Pulmonary artery endothelial cell (primary cell): ENCODE measurements around the gene ADGRA1. TPM values are rescaled to one million over a fixed set of nuclear protein-coding genes. Genes with fewer than 3 reads are reported as not detected.
"Not testable (repeated sequence)": the region's sequence is repeated elsewhere in the genome, so short reads cannot be mapped to it uniquely, and the experiment has no call there.

Source experiments
- DNase-seq: peaks from one replicate; pipeline ENCODE4 v3.0.0-alpha.2; 2011; ENCODE audit warnings: low read depth, low spot score
- total RNA-seq: library from RNA; depleted of rRNA; stranded (reverse); fragments of >200 nt; gene quantifications from 2 replicates; pipeline ENCODE4 v1.2.3, GENCODE V29; 2014

ADGRA1 gene
- total RNA-seq, 1 donor from 2014 or later, result not detected

DNA sequence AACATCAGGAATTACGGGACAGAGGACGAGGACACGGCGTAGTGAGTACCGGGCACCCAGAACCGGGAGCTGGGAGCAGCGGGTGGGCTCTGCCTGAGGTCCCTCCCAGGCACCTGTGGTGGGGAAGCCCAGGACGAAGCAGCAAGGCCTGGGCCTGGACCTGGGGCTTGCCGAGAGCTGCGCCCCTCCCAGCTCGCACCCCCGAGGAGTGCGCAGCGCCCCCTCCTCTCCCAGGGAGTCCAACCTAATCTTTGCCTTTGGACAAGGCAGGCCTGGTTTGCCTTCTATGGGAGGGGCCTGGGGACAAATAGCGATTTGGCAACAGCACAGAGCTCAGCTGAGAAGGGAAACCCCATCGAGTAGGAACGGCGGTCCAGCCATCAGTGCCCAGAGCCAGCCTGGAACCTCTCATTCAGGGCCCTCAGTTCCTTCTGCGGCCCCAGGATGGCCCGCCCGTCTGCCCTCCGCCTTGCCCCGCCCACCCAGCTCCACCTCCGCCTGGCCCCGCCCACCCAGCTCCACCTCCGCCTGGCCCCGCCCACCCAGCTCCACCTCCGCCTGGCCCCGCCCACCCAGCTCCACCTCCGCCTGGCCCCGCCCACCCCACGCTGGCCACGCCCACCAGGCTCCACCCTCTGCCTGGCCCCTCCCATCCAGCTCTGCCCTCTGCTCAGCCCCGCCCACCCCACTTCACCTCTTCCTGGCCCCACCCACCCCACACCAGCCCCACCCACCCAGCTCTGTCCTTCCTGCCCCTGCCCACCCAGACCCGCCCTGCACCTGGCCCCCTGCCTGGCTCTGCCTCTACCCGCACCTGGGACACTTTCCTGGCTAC, 39.8 kb downstream of the ADGRA1 start:
- no peak for DNase-seq

DNA sequence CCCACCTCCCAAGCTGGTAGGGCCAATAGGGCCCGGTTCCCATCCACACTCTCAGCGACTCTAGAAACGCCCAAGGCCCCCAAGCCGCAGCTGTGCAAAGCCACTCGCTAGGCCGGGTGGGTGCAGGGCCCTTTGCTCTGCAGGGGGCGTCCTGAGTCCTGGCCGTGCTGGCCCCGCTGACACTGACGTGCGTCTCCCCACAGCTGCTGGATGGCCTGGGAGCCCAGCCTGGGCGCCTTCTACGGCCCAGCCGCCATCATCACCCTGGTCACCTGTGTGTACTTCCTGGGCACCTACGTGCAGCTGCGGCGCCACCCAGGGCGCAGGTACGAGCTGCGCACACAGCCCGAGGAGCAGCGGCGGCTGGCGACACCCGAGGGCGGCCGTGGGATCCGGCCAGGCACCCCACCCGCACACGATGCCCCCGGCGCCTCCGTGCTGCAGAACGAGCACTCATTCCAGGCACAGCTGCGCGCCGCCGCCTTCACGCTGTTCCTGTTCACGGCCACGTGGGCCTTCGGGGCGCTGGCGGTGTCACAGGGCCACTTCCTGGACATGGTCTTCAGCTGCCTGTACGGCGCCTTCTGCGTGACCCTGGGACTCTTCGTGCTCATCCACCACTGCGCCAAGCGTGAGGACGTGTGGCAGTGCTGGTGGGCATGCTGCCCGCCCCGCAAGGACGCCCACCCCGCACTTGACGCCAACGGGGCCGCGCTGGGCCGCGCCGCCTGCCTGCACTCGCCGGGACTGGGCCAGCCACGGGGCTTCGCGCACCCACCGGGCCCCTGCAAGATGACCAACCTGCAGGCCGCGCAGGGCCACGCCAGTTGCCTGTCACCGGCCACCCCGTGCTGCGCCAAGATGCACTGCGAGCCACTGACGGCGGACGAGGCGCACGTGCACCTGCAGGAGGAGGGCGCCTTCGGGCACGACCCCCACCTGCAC, 40.7 kb downstream of the ADGRA1 start:
- DNase-seq, result no peak

DNA sequence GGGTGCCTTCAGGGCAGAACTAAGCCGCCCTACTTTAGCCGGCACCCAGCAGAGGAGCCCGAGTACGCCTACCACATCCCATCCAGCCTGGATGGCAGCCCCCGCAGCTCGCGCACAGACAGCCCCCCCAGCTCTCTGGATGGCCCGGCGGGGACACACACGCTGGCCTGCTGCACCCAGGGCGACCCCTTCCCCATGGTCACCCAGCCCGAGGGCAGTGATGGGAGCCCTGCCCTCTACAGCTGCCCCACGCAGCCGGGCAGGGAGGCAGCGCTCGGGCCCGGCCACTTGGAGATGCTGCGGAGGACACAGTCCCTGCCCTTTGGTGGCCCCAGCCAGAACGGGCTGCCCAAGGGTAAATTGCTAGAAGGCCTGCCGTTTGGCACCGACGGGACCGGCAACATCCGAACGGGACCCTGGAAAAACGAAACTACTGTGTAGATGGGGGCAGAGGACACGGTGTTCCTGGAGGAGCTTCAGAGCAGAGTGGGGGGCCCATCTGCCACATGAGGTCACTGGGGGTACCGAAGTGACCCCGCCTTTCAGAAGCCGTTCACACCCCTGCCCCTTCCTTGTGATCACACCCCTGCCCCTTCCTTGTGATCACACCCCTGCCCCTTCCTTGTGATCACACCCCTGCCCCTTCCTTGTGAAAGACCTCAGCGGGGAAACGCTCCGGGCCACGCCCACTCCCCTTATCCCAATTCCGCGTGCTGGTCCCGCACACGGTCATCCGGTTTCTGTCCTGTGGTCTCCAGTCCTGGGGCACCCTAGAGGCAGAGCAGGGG, 41.5 kb downstream of the ADGRA1 start:
- no peak for DNase-seq

DNA sequence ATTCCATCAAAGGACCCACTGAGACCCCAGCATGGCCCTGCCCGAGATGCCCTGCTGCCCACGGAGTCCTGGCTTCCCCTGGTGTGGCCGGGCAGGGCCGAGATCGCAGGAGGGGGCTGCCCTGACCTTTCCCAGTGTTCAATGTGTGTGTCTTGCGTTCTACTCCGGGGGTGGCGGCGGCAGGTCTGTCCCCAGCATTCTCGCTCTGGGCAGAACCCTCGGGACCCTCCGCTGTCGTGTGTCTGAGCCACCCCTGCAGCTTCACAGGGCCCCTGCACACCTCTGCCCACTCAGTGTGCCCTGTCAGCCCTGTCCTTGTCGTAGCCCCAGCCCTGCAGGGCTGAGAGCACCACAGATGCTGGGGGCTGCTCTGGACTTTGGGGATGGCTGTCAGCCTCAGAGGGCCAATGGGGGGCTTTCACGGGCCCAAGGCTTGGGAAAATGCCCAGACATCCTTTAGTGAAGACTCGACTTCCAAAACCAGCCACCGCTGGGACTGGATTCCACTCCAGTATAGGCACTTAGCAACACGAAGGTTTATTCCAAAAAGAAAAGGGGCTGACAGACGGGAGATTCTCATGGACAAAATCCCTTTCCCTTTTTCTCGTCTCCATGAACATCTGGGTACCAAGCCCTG, 42.3 kb downstream of the ADGRA1 start:
- DNase-seq, result no peak

DNA sequence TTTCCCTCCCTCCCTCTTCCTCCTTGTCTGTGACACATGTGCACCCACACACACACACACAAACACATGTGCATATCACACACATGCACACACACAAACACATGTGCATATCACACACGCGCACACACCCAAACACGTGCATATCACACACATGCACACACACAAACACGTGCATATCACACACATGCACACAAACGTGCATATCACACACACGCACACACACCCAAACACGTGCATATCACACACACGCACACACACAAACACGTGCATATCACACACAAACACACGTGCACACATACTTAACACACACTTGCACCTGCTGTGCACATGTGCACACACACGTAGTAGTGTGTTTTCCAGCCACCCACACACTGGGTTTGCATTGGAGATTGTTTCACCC, 42.9 kb downstream of the ADGRA1 start:
- DNase-seq, result no peak

DNA sequence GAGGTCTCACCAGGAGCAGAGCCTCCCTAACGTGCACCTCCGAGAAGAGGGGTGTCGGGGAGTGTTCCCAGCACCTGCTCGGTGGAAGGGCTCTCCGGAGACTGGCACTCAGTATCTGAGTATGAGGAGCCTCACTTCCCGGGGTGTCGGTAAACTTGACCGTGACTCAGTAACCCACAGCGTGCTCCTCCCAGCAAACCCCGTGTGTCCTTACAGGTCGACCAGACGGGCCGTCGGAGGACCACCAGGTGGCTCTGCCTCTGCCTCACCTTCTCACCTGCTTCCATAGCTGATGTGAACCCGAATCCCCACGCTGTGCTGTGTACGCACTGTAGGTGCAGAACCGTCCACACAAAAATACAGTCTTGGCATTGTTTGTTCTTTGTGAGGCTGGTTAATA, 43.3 kb downstream of the ADGRA1 start:
- no peak for DNase-seq

DNA sequence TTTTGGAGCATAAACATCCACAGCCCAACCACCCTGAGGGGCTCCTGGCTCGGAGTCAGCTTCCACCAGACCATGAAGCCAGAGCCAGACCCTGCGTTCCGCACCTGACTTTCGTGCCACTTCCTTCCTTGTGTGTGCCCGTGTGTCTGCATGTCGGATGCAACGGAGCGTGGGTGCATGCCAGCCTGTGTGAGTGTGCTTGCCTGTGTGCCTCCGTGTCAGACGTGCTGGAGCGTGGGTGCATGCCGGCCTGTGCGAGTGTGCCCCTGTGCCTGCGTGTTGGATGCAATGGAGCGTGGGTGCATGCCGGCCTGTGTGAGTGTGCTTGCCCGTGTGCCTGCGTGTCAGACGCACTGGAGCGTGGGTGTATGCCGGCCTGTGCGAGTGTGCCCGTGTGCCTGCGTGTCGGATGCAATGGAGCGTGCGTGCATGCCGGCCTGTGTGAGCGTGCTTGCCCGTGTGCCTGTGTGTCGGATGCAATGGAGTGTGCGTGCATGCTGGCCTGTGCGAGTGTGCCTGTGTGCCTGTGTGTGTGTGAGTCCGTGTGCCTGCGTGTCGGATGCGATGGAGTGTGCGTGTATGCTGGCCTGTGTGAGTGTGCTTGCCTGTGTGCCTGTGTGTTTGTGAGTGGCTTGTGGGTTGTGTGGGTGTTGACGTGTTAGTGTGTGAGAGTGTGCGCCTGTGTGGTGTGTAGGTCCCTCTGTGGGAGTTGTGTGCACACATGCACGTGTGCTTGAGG, 44.2 kb downstream of the ADGRA1 start:
- no peak for DNase-seq

DNA sequence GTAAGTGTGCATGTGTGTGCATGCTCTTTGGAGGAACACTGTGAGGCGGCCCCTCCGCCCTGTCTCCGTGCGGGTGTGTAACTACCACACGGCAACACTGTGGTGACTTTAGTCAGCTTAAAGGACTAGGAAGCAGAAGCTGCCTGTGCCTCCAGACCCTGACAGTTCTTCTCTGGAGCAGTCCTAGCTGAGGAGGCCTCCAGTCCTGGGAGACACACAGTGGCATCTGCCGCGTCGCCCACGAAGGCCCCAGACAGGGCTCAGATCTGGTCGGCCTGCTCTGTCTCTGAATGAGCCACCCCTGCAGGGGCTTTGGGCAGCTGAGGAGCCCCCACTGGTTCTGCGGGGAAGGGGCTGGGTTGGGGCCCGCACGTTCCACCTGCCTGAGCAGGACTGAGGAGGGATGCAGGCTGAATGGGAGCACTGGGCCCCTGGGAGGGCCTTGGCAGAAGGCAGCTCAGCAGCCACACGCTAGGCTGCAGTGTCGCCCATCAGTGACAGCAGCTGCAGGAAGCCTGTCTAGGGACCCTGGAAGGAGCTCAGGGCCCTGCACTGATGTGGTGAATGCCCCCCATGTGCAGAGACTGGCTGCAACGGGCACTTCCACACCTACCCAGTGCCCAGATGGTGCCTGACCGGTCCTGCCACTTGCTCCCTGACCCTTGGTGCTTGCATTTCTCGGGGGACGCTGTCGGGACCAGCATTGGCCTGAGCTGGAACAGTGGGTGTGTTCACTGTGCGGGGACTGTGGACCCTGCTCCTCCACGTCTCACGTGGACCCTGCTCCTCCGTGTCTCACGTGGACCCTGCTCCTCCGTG, 45.0 kb downstream of the ADGRA1 start:
- DNase-seq, result no peak

DNA sequence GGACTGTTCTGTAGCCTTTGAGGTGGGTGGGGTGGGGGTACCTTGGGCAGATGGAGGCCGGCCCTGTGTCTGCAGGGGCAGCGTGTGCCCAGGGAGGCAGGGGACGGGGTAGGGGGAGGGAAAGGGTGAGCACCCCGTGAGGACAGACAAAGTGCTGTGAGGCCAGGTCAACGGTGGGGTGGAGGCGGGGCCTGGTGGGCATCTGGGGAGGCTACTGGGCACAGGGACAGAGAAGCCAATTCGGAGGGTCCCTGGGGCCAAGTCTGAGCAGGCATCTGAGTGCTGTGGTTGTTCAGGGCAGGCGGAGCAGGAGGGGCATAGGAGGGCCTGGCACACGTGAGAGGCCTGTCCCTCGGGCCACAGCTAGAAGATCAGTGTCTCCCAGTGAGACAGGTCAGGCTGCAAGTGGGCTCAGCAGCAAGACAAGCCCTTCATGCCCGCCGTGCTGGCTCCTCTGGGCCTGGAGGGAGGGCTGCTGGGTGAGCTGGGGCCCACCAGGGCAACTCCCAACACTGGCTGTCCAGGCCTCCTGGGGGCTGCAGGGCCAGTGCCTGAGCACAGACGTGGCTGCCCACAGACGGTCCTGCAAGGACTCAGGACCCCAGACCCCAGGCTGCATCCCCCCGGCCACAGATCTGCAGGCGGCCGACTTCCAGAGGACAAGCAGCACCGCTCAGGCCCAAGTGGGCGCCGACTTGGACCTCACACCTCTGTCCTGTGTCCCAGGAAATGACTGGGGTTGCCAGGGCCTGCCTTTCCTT, 45.9 kb downstream of the ADGRA1 start:
- DNase-seq, result no peak

DNA sequence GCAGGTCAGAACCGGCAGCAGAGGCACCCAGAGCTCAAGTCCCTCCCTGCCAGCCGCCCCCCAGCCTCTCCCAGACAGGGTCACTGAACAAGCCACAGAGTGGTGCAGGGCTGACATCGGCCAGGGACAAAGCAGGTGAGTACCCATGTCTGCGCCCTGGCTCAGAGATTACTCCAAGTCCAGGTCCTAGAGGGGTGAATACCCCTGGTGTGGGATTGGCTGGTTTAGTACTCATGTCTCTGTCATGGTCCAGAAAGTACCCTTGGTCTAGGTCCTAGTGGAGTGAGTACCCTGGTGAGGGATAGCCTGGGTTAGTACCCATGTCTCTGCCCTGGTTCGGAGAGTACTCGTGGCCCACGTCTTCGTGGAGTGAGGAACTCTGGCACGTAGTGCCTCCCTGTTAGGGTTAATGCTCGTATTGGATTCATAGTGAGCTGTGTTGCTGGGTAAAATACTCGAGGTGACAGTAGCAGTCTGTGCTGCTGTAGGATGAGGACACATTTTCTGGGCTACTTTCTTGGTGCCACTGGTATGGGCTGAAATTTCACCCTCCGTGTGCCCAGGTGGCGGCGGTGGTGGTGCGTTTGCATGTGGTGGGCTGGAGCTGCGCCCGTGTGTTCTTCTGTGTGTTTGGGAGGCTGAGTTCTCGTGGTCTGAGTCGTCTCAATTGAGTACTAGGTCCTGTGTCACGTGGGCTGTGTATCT, 46.8 kb downstream of the ADGRA1 start:
- DNase-seq, result no peak

DNA sequence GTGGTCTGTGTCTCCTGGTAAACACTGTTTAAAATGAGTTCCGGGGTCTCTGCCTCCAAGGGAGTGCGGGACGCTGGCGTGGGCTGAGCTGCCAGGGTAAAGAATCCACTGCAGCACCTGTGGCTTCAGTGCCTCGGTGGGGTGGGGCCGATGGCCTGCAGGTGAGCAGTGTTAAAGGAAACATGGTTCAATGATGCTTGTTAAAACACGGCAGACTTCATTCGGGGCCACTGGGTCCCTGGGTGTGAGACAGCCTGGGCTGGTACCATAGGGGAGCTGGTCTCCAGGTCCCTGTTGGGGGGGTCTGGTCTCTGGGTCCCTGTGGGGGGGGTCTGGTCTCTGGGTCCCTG, 47.4 kb downstream of the ADGRA1 start:
- DNase-seq, result no peak

DNA sequence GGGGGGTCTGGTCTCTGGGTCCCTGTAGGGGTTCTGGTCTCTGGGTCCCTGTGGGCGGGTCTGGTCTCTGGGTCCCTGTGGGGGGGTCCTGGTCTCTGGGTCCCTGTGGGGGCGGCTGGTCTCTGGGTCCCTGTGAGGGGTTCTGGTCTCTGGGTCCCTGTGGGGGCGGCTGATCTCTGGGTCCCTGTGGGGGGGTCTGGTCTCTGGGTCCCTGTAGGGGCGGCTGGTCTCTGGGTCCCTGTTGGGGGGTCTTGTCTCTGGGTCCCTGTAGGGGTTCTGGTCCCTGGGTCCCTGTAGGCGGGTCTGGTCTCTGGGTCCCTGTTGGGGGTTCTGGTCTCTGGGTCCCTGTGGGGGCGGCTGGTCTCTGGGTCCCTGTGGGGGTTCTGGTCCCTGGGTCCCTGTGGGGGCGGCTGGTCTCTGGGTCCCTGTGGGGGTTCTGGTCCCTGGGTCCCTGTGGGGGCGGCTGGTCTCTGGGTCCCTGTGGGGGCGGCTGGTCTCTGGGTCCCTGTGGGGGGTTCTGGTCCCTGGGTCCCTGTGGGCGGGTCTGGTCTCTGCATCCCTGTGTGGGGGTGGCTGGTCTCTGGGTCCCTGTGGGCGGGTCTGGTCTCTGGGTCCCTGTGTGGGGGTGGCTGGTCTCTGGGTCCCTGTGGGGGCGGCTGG, 49.9 kb downstream of the ADGRA1 start:
- DNase-seq, result not testable (repeated sequence)

DNA sequence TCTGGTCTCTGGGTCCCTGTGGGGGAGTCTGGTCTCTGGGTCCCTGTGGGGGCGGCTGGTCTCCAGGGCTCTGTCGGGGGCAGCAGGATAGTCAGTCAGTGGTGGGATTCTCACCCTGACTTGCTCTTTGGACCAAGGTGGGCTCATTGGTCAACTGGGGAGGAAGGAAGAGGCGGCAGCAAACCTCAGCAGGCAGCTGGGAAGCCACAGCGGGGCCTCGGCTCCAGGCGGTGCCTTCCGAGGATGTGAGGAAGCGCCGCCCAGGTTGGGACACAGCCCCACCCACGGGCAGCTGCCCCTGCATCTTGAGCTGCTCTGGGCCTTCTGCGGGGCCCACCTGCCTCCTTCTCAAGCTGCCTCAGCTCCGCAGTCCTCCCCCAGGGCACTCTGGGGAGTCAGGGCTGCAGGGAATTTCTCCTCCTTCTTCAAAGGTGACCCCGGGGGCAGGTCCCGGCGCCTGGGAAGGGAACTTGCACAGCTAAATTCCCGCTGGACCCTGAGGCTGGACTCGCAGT, 51.9 kb downstream of the ADGRA1 start:
- no peak for DNase-seq

DNA sequence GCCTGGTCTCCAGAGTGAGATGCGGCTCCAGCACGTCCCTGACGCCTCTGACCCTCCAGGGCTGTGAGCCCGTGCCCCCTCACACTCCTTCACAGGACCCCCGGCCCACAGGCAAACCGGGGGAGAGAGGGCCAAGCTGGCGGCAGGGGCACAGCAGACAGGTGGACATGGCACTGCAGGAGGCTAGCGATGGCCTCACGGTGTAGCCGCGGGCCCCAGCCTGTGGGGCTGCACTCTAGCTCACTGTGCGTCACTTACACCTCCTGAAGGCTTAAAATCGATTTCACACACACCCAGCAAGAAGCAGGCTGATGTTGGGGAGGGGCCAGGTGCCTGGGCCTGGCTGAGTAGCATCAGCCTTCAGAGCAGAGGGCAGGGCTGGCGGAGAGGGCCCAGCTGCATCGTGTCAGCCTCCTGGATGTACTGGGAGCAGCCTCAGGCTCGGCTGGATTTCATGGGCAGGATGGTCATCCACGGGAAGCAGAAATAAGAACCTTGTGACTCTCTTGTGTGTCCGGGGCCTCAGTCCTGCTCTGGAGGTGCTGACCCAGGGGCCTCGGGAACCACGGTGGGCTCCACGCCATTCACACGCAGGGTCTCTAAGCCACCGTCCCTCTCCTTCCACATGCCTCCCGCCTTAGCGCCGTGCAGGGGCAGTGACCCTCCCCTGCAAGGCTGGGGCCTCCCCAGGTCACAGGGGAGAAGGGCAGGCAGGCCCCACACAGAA, 52.9 kb downstream of the ADGRA1 start:
- no peak for DNase-seq

DNA sequence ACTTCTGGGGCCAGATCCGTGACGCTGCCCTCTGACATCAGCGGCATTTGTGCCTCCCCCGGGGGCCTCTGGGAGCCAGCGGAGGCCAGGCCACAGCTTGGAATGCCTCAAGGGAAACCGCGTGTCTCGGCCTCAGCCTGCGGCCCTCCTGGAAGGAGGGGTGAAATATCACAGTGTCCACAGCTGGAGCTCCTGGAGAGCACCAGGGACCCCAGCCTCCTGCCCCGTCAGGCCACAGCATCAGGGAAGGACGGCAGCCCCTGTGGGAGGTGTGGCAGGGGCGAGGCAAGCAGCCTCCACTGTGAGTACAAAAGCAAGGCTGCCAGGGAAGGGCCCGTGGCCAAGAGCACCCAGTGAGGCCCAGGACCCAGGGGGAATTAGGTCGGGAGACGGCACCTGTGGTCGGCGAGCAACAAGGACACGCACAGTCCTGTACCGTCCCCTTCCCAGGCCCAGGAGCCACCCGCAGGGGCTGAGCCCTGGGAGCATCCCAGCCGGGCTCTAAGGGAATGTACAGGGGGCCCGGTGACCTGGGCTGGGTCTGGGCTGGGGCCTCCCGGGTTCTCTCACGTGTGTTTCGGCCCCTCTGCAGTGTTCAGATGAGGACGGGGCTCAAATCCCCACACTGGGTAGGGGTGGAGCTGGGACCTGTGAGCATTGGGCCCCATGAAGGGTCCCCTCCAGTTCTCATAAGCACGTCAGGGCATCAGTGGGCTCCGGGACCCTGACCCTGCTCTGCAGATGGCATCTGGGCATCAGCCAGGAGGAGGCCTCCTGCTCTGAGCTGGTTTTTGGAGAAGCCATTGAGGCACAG, 53.6 kb downstream of the ADGRA1 start:
- no peak for DNase-seq

DNA sequence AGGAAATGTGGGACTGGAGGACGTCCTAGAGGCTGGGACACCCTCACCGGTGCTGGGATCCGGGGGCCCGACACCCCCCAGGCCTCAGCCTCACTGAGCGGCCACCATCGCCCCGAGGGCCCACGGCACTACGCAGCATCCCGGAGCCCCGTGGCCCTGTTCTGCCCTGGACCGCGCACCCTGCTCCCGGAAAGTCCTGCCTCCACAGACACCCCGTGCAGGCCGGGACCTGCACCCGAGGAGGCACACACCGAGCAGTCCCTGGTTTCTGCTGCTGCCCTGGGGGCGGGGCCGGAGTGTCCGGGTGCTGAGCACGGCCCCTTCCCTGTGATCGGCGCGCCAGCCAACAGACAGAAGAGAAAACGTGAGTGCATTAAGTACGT, 54.2 kb downstream of the ADGRA1 start:
- no peak for DNase-seq
